K562 (cell line): ENCODE measurements around the gene TNN. TPM values are rescaled to one million over a fixed set of nuclear protein-coding genes. Genes with fewer than 3 reads are reported as not detected.
A peak's percentile ranks its signal among the peaks of the same experiment; 100 is the strongest.
"Not testable (repeated sequence)": the region's sequence is repeated elsewhere in the genome, so short reads cannot be mapped to it uniquely, and the experiment has no call there.

ENCODE experiments used
- ATAC-seq: fragments of 200-7000 bp; cut with Tn5 transposase; 3 replicates; pipeline ENCODE4 v1.9.1; 2020; ENCODE audit warnings: moderate library complexity
- BruUV-seq: library from RNA; stranded (reverse); fragments of 400-500 nt; replicated peaks from 2 replicates; lab custom pipeline; 2021; lab: Mats Ljungman, UMichigan
- CTCF ChIA-PET: fragments of 300-600 bp; formaldehyde crosslinking; extraction: SDS; loops from one replicate; lab custom pipeline; 2021; ENCODE audit warnings: low intra/inter-chr PET ratio; lab: Yijun Ruan, JAX
- POLR2A ChIA-PET: fragments of 300-600, 350-650 bp; sonication (Branson Sonifier 250); formaldehyde crosslinking; extraction: SDS; loops from one replicate; lab custom pipeline; 2021; ENCODE audit warnings: antibody characterized with exemption, inconsistent platforms; lab: Yijun Ruan, JAX
- DNase-seq, 4 experiments: peaks; one replicate each; pipeline versions ENCODE4 v3.0.0 to v3.0.0-alpha.2; 2011 to 2018; ENCODE audit warnings: low spot score in 3 of 4, mixed read lengths in 3 of 4; ENCODE audit errors: extremely low read depth in 1 of 4
- FAIRE-seq: peaks from 2 replicates; lab custom pipeline; 2011; peaks lifted over from hg19 to GRCh38; lab: Jason Lieb, UNC
- H2AFZ ChIP-seq: 2 replicates; pipeline ENCODE4 v1.6.0; 2011; ENCODE audit warnings: low read depth, low read length, control low read depth, inconsistent platforms
- H3K27ac ChIP-seq: fragments of 200-600 bp; 3 replicates; pipeline ENCODE4 v1.8.0; 2011; ENCODE audit warnings: low read depth, mild to moderate bottlenecking, control low read depth, inconsistent platforms, low read length, moderate library complexity, mixed read lengths; ENCODE audit errors: extremely low read depth
- H3K27me3 ChIP-seq, 2 experiments: fragments of 300-600 bp in 1 of 2; 2 replicates in 1 of 2; 3 replicates in 1 of 2; pipeline versions ENCODE4 v1.6.0 to v1.8.0; 2011; ENCODE audit warnings: inconsistent platforms in 2 of 2, low read length in 2 of 2, mild to moderate bottlenecking in 1 of 2, mixed read lengths in 1 of 2, moderate library complexity in 1 of 2; ENCODE audit not compliant: control insufficient read depth in 2 of 2, insufficient read depth in 2 of 2
- H3K36me3 ChIP-seq: fragments of 300-600 bp; 3 replicates; pipeline ENCODE4 v1.8.0; 2011; ENCODE audit warnings: mild to moderate bottlenecking, low read length, inconsistent platforms; ENCODE audit not compliant: control insufficient read depth, insufficient read depth
- H3K4me1 ChIP-seq, 2 experiments: fragments of 200-600 bp in 1 of 2; replicated peaks in 1 of 2; 2 replicates in 1 of 2; 3 replicates in 1 of 2; pipeline versions ENCODE4 v1.5.1 to v1.8.0; 2011; ENCODE audit warnings: inconsistent platforms in 2 of 2, low read length in 2 of 2, mild to moderate bottlenecking in 1 of 2, mixed read lengths in 1 of 2, moderate library complexity in 1 of 2; ENCODE audit not compliant: control insufficient read depth in 2 of 2, insufficient read depth in 2 of 2
- H3K4me2 ChIP-seq: 2 replicates; pipeline ENCODE4 v1.6.1; 2011; ENCODE audit warnings: low read length, control low read depth, inconsistent platforms, mixed read lengths; ENCODE audit not compliant: insufficient read depth
- H3K4me3 ChIP-seq: fragments of 200-600 bp; sonication (generic), shearing (Covaris generic); 2 replicates; pipeline ENCODE4 v1.5.1; 2016; ENCODE audit warnings: control low read depth, inconsistent platforms
- H3K79me2 ChIP-seq: fragments of 200-600 bp; 3 replicates; pipeline ENCODE4 v1.8.0; 2011; ENCODE audit warnings: low read length, inconsistent platforms; ENCODE audit not compliant: control insufficient read depth, insufficient read depth
- H3K9ac ChIP-seq, 2 experiments: 2 replicates each; pipeline versions ENCODE4 v1.6.0 to v1.6.1; 2011; ENCODE audit warnings: low read depth in 2 of 2, low read length in 2 of 2, control low read depth in 1 of 2, inconsistent platforms in 1 of 2, mild to moderate bottlenecking in 1 of 2, mixed read lengths in 1 of 2; ENCODE audit not compliant: insufficient read depth in 1 of 2
- H3K9me1 ChIP-seq: one replicate; pipeline ENCODE4 v1.6.0; 2011; ENCODE audit warnings: inconsistent platforms, mild to moderate bottlenecking, low read length, moderate library complexity; ENCODE audit not compliant: control insufficient read depth, insufficient read depth
- H3K9me3 ChIP-seq: replicated peaks from 2 replicates; pipeline ENCODE4 v1.5.1; 2011; ENCODE audit warnings: low read depth, low read length, inconsistent platforms; ENCODE audit not compliant: control insufficient read depth, insufficient read depth
- H4K20me1 ChIP-seq: replicated peaks from 2 replicates; pipeline ENCODE4 v1.6.1; 2011; ENCODE audit warnings: low read length, inconsistent platforms, mixed read lengths; ENCODE audit not compliant: control insufficient read depth, insufficient read depth
- BRD9 ChIP-seq: fragments of 450-650 bp; IDR thresholded peaks from 2 replicates; pipeline ENCODE4 v1.6.1; 2018; ENCODE audit warnings: low read depth; ENCODE audit not compliant: partially characterized antibody
- PURB ChIP-seq: sonication (generic); formaldehyde crosslinking; IDR thresholded peaks from 2 replicates; pipeline ENCODE4 v1.9.0; 2021; ENCODE audit warnings: low read depth, mild to moderate bottlenecking, missing genetic modification reagents
- ZNF41 ChIP-seq: fragments of 250-450 bp; sonication (Bioruptor Pico); conservative IDR thresholded peaks from 2 replicates; pipeline ENCODE4 v1.4.0; 2020; ENCODE audit warnings: mild to moderate bottlenecking
- ZNF589 ChIP-seq: fragments of 200-800 bp; sonication (Bioruptor generic); IDR thresholded peaks from 2 replicates; pipeline ENCODE4 v1.6.1; 2016; ENCODE audit warnings: low read depth, missing genetic modification characterization, missing compliant biosample characterization
- WGBS: fragments of 100-300 bp; shearing (Covaris generic); methylation state at CpG from one replicate; pipeline ENCODE4 v1.1.6; 2016; ENCODE audit warnings: low coverage, mixed read lengths; ENCODE audit not compliant: insufficient coverage; ENCODE audit errors: missing lambda C conversion rate; 5-methylcytosine and 5-hydroxymethylcytosine counted together
- in situ Hi-C: fragments of 300-500 bp; cut with MboI; formaldehyde crosslinking; loops from 4 replicates; pipeline ENCODE4 v1.15.0; 2018; ENCODE audit warnings: inconsistent platforms, mixed read lengths
- intact Hi-C: fragments of 100-400 bp; cut with micrococcal nuclease; formaldehyde crosslinking; loops from 2 replicates; pipeline ENCODE4 v1.14.2; 2022
- polyA plus RNA-seq, 8 experiments: library from polyadenylated mRNA; depleted of rRNA in 4 of 8; stranded (reverse) in 5 of 8; unstranded in 3 of 8; fragments of >200 nt; fragmentation: Nextera tagmentation in 2 of 8; fragmentation: Illumina TruSeq in 1 of 8; extraction: Ambion mirVana in 2 of 8; extraction: Trizol in 1 of 8; gene quantifications; 2 replicates each; pipeline versions ENCODE4 v1.2.1 to v1.2.3, GENCODE V29; 2011 to 2014; ENCODE audit warnings: inconsistent platforms in 1 of 8, missing spikeins in 1 of 8
- total RNA-seq, 7 experiments: library from RNA; depleted of rRNA in 6 of 7; stranded (reverse); fragments of >200 nt in 6 of 7; fragmentation: Illumina TruSeq in 2 of 7; extraction: Trizol in 2 of 7; gene quantifications; 2 replicates each; pipeline versions ENCODE4 v1.2.1 to v1.2.3, GENCODE V29; 2011 to 2021; ENCODE audit warnings: low replicate concordance in 1 of 7
- TF ChIP-seq, protein P1 (sequence below): fragments of 450-650 bp; formaldehyde crosslinking; IDR thresholded peaks from 2 replicates; pipeline ENCODE4 v1.4.0; 2020; ENCODE audit warnings: mild to moderate bottlenecking, moderate library complexity

The TNN gene
- total and polyA plus RNA-seq, 9 of the 15 experiments (the other 6 are each of a cell fraction or from before 2014, with no cell fraction given) = 0.01 to 0.09 (median 0.07) TPM; not detected in 4

DNA sequence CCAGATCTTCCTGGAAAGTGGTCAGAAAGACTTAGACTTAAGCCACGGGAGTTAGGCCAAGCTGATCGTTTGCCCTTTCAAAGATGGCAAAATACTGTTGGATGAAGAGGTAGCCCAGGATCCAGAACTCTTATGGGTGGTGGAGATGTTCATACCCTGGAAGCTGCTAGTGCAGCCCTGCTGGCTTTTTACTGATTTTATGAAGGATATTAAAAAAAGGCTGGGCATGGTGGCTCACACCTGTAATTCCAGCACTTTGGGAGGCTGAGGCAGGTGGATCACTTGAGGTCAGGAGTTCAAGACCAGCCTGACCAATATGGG is 43.8 kb upstream of the TNN start:
- H3K4me1 ChIP-seq = peaks cover 4 to 11% of the 10 kb centered on the region in 2 experiments; a peak in 4 of 5 replicates
- BruUV-seq = TSS peak; percentile 98
- 49% methylated on average over 2 of the region's 2 CpGs for WGBS
- DNase-seq, ATAC-seq, H3K27me3 ChIP-seq, FAIRE-seq, CTCF ChIA-PET, H3K9me1 ChIP-seq, in situ Hi-C loops, H3K9me3 ChIP-seq, H4K20me1 ChIP-seq: not testable (repeated sequence)
- peak; percentile 6 for TF ChIP-seq BRD9
- TF ChIP-seq ZNF41 (CRISPR knock-in tag) = peak; percentile 34; the same call in 1 of the 2 replicates
- 0 out of 2 replicates have a peak, but pooled peaks have one; percentile 16 for TF ChIP-seq ZNF589 (CRISPR knock-in tag)
- TF ChIP-seq, protein P1, sequence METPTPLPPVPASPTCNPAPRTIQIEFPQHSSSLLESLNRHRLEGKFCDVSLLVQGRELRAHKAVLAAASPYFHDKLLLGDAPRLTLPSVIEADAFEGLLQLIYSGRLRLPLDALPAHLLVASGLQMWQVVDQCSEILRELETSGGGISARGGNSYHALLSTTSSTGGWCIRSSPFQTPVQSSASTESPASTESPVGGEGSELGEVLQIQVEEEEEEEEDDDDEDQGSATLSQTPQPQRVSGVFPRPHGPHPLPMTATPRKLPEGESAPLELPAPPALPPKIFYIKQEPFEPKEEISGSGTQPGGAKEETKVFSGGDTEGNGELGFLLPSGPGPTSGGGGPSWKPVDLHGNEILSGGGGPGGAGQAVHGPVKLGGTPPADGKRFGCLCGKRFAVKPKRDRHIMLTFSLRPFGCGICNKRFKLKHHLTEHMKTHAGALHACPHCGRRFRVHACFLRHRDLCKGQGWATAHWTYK (CRISPR knock-in tag) = 0 out of 2 replicates have a peak, but pooled peaks have one; percentile 13
- 0 out of 2 replicates have a peak, but pooled peaks have one; percentile 54 for TF ChIP-seq PURB (CRISPR knock-in tag)
- POLR2A ChIA-PET = interaction anchor here (0.6 to 3.5 kb wide), 22 partner anchors 8 to 1156 kb away, joined by 3 to 65 read pairs (median 4); partner anchors contain the start of genes CACYBP, GAS5 and ZBTB37
- peak overlapping the region; percentile 79 for H3K4me3 ChIP-seq
- H3K79me2 ChIP-seq = peaks cover 38% of the 10 kb centered on the region
- H3K36me3 ChIP-seq = peaks cover 23% of the 10 kb centered on the region
- H3K27ac ChIP-seq = peak overlapping the region; percentile 79
- intact Hi-C loops = loop anchor here (1.0 to 2.0 kb wide), 2 partner anchors 21 to 25 kb away; partner anchors contain the start of gene CACYBP
- peak overlapping the region; percentile 69 to 77; a peak in 3 of 4 replicates for H3K9ac ChIP-seq
- H2AFZ ChIP-seq = peak overlapping the region; percentile 95
- peak overlapping the region; percentile 95 for H3K4me2 ChIP-seq
